ENCODE measurements around the gene DNASE1L2. TPM values are rescaled to one million over a fixed set of nuclear protein-coding genes. Genes with fewer than 3 reads are reported as not detected.
"Not testable (repeated sequence)": the region's sequence is repeated elsewhere in the genome, so short reads cannot be mapped to it uniquely, and the experiment has no call there.

The DNASE1L2 gene, protein sequence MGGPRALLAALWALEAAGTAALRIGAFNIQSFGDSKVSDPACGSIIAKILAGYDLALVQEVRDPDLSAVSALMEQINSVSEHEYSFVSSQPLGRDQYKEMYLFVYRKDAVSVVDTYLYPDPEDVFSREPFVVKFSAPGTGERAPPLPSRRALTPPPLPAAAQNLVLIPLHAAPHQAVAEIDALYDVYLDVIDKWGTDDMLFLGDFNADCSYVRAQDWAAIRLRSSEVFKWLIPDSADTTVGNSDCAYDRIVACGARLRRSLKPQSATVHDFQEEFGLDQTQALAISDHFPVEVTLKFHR
- 0.82 TPM for polyA plus RNA-seq (2013, experiment 1 of 2; ENCODE audit: insufficient read length)
- polyA plus RNA-seq (2013, experiment 2 of 2; ENCODE audit: insufficient read length), result 0.60 TPM

DNA sequence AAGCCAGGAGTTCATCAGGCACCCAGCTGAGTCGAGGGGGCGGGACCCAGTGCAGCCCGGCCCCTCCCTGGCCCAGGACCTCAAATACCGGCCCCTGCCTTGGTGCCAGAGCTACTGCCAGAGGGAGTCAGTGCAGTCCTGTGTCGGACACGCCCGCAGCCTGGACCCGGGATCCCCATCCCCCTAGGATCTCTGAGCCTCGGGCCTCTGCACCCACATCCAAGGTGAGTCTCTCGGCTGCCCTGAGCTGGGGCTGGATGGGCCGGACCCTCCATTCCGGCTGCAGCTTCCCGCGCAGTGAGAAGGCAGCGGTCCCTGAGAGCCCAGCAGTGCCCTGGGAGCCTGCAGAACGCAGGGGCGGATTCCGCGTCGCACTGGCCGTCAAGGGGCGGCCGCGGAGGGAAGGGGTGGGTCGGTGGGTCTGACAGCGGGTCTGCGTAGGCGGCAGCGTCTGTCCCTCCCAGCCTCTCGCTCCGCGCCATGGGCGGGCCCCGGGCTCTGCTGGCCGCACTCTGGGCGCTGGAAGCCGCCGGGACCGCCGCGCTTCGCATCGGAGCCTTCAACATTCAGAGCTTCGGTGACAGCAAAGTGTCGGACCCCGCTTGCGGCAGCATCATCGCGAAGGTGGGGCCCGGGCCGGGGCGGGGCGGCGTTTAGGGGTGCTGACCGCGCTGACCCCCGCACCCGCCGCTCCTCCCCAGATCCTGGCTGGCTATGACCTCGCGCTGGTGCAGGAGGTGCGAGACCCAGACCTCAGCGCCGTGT lies at the start of gene DNASE1L2:
DNASE1L2 (plus strand) TSS at position 108 of the 765 bp plus-strand sequence; CDS start at position 481, 373 bp downstream.
- DNase-seq, result peak; percentile 29

DNA sequence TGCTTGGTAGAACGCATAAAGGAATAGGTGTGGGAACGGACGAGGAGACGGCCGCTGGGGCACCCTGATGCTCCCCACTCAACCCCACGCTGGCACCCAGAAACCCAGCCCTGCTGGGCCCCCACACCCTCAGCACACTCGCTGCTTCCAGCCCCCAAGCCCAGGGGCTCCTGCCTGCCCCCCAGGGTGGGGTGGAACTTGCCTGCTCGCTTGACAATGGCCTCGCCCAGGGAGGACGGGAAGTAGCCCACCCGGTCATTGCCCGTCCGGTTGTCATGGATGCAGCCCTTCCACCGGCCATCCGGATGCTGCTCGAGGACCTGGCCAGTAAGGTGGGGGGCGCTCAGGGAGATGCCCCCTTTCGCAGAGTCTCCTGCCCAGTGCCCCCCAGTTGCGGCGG lies 49.7 kb upstream of the DNASE1L2 start:
- no peak for DNase-seq

GRCh38 chr16:2187212-2187611 lies 49.0 kb upstream of the DNASE1L2 start:
- no peak for DNase-seq

- DNase-seq, result no peak
Observed at GRCh38 chr16:2188395-2188794, 47.8 kb upstream of the DNASE1L2 start.

GRCh38 chr16:2189252-2189893 lies 46.9 kb upstream of the DNASE1L2 start:
- DNase-seq, result no peak

GRCh38 chr16:2190002-2190658 lies 46.1 kb upstream of the DNASE1L2 start:
- DNase-seq, result no peak

DNA sequence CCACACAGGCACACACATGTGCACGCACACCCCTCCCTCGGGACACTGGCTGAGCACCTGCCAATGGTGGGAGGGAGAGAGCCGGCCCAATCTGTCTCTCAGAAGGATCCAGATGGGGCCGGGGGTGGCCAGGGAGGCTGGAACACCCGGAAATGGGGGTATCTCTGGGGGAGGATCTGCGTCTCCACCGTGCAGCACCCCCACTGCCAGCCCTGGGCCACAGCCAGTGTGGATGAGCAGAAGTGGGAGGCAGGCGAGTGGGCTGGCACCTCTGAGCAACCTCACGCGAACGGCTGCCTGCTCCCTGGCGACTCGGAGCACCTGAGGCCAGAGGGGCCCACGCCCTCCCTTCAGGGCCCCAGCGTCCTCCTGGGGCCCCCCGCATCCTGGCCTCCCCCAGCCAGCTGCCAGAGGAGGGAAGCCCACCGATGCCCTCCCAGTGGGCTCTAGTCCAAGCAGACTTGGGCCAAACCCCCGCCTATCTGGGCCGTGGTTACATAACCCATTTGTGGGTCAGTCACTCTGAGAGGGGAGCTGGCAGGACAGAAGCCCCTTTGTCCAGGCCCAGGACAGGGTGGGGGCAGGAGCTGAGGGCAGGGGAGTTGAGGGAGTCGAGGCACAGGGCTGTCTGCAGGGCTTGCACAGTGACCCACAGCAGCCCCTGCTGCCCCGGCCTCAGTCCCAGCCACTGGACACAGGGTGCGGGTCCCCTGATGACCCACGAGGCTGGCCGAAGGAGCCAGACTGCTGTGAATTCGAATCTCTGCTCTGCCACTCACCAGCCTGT lies 45.4 kb upstream of the DNASE1L2 start:
- DNase-seq, result no peak

DNA sequence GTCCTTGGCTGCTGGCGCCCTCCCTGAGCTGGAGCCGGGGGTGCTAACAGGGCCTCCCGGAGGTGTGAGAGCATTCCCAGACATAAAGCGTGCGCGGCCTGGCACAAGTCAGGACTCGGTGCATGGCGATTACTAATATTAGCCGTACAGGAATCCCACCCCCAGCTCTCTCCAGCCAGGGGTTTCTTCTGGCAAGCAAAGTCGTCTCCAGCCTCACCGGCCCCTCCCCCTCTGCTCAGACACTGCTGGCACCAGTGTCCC lies 44.9 kb upstream of the DNASE1L2 start:
- DNase-seq, result no peak

- DNase-seq, result peak; percentile 38
Observed at GRCh38 chr16:2194166-2194834, 41.9 kb upstream of the DNASE1L2 start.

DNA sequence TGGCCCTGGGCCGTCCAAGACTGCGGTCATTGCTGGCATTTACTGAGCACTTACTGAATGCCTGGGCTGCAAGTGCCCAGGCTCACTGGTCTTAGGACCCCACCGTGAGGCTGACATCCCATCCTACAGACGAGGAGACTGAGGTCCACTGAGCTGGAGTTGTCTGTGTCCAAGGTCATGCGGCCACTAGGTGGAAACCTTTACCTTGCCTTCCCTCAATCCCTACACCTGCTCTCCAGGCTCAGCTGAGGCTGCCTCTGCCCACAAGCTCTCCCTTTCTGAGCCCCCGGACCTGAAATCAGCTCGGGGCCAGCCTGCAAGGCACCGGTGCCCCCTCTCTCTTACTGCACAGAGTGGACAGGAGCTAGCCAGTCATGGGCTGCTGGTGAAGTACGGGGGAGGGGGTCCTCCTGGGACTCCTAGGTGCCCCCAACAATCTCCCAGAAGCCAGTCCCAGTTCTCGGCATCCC lies 41.4 kb upstream of the DNASE1L2 start:
- DNase-seq, result peak; percentile 34

DNA sequence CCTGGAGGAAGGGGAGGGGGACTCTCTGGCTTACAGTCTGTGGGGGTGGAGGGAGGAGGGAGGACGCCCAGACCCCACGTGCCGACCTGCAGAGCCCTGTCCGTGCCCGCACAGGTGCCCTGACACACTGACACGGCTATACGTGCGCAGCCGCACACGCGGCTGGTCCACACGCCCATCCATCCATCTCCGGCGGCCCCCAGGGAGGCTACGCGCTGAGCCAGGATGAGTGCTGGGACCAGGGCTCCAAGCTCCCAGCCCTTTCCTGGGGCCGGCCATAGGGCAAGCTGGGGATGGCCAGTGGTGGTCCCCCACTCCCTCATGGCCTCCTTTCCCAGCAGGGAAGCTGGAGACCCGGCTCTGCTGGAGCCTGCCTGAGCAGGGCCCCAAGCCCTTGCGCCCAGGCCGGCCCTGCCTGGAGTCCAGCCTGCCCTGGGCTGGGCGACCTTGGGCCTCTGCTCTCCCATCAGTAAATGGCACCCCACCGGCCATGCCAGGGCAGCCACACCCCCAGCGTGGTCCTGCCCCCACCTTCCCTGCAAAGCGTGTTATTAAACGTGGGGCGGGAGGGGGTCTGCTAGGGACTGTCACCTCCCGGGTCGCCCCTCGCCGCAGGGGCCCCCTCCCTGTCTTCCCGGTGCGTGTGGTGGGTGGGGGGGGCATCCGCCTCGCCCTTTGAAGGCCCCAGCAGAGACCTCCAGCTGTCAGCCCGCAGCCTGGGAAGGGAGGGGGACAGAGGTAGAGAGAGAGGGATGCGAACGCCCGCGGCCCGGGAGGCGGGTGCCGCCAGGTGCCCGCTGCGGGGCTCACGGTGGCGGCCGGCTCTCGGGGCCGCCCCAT lies 40.7 kb upstream of the DNASE1L2 start:
- no peak for DNase-seq

GRCh38 chr16:2196162-2196980 lies 39.9 kb upstream of the DNASE1L2 start, which contains the start of gene CASKIN1:
TSS of gene CASKIN1 (minus strand) at chr16:2196605. CDS start at chr16:2196432, 173 bp downstream.
- DNase-seq, result no peak

GRCh38 chr16:2196981-2197511 lies 39.2 kb upstream of the DNASE1L2 start:
- no peak for DNase-seq

GRCh38 chr16:2197765-2198164 lies 38.5 kb upstream of the DNASE1L2 start:
- no peak for DNase-seq

DNA sequence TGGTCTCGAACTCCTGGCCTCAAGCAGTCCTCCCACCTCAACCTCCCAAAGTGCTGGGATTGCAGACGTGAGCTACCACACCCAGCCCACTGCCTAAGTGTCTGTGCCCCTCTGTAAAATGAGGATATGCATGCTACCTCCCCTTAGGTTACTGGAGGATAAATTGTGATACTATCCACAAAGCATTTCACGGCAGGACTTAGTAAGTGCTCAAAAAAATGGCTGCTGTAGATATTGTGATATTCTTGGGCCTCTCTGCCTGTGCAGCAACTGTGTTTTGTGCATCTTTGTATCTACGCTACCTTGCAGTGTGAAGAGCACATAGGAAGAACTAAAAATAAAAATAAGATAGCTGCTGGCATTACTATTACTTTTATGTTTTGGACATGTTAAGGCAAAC lies 38.0 kb upstream of the DNASE1L2 start:
- DNase-seq, result no peak

- no peak for DNase-seq
Observed at GRCh38 chr16:2199095-2199494, 37.1 kb upstream of the DNASE1L2 start.

- no peak for DNase-seq
Observed at GRCh38 chr16:2199621-2200139, 36.6 kb upstream of the DNASE1L2 start.

- DNase-seq, result no peak
Observed at GRCh38 chr16:2200313-2200712, 35.9 kb upstream of the DNASE1L2 start.

DNA sequence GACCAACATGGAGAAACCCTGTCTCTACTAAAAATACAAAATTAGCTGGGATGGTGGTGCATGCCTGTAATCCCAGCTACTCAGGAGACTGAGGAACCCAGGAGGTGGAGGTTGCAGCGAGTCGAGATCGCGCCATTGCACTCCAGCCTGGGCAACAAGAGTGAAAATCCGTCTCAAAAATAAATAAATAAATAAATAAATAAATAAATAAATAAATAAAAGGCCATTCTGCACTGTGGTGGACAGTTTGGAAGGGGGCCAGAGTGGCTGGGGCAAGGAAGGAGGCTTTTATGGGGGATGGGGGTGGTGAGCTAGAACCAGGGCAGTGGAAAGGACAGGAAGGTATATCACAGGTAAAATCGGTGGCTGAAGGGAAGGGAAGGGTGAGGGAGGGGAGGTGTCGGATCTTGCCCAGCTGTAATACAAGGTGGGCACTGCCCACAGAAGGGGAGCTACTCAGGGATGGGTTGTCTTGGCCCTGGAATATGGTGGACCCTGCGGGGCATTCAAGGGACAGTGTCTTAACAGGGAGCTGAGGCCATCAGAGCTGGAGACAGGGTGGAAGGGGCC lies 33.0 kb upstream of the DNASE1L2 start:
- not testable (repeated sequence) for DNase-seq

All from fibroblast of skin of scalp (primary cell).